Kidney (tissue), 2 donors: ENCODE results near the gene KHDC1. TPM values are rescaled to one million over a fixed set of nuclear protein-coding genes. Genes with fewer than 3 reads are reported as not detected.

Source experiments
- polyA plus RNA-seq: library from polyadenylated mRNA; stranded (reverse); fragments of 350-450 nt; fragmentation: Illumina TruSeq; extraction: RNeasy Lipid Tissue Mini Kit (QIAGEN cat#74804); gene quantifications from one replicate; pipeline ENCODE4 v1.2.3, GENCODE V29; 2014; ENCODE audit warnings: low read depth, low replicate concordance; ENCODE audit not compliant: insufficient read depth
- total RNA-seq: library from RNA; stranded (reverse); fragmentation: NEBNext Ultra II Directional; extraction: Animal tissue kit (Norgen Biotek cat#: 25700); gene quantifications from one replicate; pipeline ENCODE4 v1.2.1, GENCODE V29; 2021
- donor health status: DM: yes; HTN: yes; CAD: no.

Gene KHDC1
- total and polyA plus RNA-seq, 2 donors from 2014 or later, result 1.0 to 1.7 TPM

Other genes starting within 250 kb of the KHDC1 start
- not detected for gene KHDC1L, start 37.7 kb downstream of the KHDC1 start, total RNA-seq
- not detected for gene KHDC1L, start 37.7 kb downstream of the KHDC1 start, polyA plus RNA-seq
- gene DPPA5, start 91.1 kb upstream of the KHDC1 start, total RNA-seq, result not detected
- not detected for gene DPPA5, start 91.1 kb upstream of the KHDC1 start, polyA plus RNA-seq
- not detected for gene KHDC3L, start 99.5 kb upstream of the KHDC1 start, total RNA-seq
- not detected for gene KHDC3L, start 99.5 kb upstream of the KHDC1 start, polyA plus RNA-seq
- gene OOEP, start 106.7 kb upstream of the KHDC1 start, total RNA-seq, result 0.35 TPM
- not detected for gene OOEP, start 106.7 kb upstream of the KHDC1 start, polyA plus RNA-seq
- 1.4 TPM for gene DDX43, start 131.6 kb upstream of the KHDC1 start, total RNA-seq
- 0.15 TPM for gene DDX43, start 131.6 kb upstream of the KHDC1 start, polyA plus RNA-seq
- gene CGAS, start 189.1 kb upstream of the KHDC1 start, total RNA-seq, result 5.9 TPM
- 1.1 TPM for gene CGAS, start 189.1 kb upstream of the KHDC1 start, polyA plus RNA-seq
- 32.8 TPM for gene MTO1, start 198.5 kb upstream of the KHDC1 start, total RNA-seq
- gene MTO1, start 198.5 kb upstream of the KHDC1 start, polyA plus RNA-seq, result 14.9 TPM